Hepatocyte (in vitro differentiated cells): ENCODE results near the gene SLC16A8.

ENCODE experiments used
- EZH2 ChIP-seq: fragments of 200-600 bp; sonication (generic); IDR thresholded peaks from 2 replicates; pipeline ENCODE4 v1.6.1; 2016; ENCODE audit warnings: antibody characterized with exemption, mild to moderate bottlenecking, borderline replicate concordance
- EZH2phosphoT487 ChIP-seq: fragments of 200-600 bp; sonication (generic); IDR thresholded peaks from one replicate; pipeline ENCODE4 v1.6.1; 2018; ENCODE audit warnings: antibody characterized with exemption, mild to moderate bottlenecking, low read depth, moderate library complexity; ENCODE audit not compliant: unreplicated experiment, severe bottlenecking
- TF ChIP-seq, protein P1 (sequence below): fragments of 200-600 bp; sonication (generic); IDR thresholded peaks from 2 replicates; pipeline ENCODE4 v1.5.1; 2016; ENCODE audit warnings: antibody characterized with exemption, mild to moderate bottlenecking; ENCODE audit not compliant: poor library complexity

DNA sequence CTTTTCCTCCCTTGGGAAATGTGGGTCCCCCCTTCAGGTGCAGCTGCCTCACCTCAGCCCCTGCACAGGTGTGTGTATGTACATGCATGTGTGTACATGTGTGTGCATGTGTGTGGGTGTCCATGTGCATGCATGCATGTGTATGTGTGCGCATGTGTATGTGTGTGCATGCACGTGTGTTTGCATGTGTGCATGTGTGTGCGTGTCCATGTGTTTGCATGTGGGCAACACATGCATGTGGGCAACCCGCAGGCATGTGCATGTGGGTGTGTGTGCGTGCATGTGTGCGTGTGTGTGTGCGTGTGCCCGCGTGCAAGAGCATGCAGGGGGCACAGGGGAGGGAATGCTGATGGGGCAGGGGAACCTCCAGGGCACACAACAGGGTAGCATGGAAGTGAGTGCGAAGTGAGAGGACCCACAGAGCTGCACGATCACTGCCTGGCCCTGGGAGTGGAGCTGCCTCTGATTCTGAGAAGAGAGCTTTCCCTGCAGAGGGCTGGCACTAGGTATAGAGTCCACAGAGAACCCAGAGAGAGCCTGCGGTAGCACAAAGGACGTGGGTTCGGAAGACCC is 41.1 kb upstream of the SLC16A8 start:
- TF ChIP-seq, protein P1, sequence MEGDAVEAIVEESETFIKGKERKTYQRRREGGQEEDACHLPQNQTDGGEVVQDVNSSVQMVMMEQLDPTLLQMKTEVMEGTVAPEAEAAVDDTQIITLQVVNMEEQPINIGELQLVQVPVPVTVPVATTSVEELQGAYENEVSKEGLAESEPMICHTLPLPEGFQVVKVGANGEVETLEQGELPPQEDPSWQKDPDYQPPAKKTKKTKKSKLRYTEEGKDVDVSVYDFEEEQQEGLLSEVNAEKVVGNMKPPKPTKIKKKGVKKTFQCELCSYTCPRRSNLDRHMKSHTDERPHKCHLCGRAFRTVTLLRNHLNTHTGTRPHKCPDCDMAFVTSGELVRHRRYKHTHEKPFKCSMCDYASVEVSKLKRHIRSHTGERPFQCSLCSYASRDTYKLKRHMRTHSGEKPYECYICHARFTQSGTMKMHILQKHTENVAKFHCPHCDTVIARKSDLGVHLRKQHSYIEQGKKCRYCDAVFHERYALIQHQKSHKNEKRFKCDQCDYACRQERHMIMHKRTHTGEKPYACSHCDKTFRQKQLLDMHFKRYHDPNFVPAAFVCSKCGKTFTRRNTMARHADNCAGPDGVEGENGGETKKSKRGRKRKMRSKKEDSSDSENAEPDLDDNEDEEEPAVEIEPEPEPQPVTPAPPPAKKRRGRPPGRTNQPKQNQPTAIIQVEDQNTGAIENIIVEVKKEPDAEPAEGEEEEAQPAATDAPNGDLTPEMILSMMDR = no peak
- no peak for TF ChIP-seq EZH2
- TF ChIP-seq EZH2phosphoT487 = no peak
